Stimulated activated CD4-positive, alpha-beta T cell treated with anti-CD3 and anti-CD28 coated beads, TNF-alpha, amount 100 ng/mL, for 48 hours (primary cell): Measurements from ENCODE around the gene STARD13.
"Not testable (repeated sequence)": the region's sequence is repeated elsewhere in the genome, so short reads cannot be mapped to it uniquely, and the experiment has no call there.

Experiments used
- DNase-seq, 3 donors: peaks; one replicate each; pipeline ENCODE4 v3.0.0-alpha.2; 2020; ENCODE audit warnings: low read depth in 3 of 3

Gene STARD13

DNA sequence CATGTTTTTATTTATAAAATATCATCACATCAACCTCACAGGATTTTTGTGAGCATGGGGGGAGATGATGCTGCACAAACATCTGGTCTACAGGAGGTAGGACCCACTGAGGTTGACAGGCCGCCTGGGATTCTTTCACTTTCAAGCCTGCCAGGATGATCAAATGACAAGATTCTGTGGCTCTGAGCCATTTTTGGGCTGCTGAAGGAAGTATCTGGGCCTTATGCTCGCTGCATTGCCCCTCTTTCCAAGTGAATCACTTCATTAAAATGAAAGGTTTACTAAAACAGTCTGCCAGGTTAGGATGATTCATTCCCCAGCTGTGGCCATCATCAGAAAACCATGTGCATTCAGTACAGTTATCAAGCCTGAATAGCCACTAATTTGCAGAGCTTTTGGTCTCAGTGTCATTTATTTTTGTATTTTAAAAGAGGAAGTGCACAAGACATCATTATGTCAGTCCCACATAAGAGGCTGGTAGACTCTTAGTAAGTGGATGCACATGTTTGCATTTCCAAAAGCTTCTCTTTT is 34.4 kb downstream of the STARD13 start:
- DNase-seq: peak in 1 of 3 donors; percentile 3

DNA sequence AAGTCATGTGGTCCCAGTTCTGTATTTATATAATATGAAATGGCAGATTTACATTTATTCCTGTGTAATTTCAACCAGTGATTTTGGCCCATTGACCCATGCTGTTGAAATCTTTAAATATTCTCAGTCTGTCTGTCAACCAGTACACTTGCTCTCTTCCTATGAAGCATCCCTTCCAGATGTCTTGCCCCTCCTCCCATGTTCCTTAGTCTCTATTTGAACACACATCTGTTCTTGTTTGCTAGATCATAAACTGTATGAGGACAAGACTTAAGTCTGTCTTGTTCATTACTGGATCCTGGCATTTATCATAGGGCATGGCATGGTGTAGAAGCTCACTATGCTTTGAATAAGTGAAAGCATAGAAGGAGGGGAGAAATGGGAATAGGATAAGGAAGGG is 34.9 kb downstream of the STARD13 start:
- no peak for DNase-seq

DNA sequence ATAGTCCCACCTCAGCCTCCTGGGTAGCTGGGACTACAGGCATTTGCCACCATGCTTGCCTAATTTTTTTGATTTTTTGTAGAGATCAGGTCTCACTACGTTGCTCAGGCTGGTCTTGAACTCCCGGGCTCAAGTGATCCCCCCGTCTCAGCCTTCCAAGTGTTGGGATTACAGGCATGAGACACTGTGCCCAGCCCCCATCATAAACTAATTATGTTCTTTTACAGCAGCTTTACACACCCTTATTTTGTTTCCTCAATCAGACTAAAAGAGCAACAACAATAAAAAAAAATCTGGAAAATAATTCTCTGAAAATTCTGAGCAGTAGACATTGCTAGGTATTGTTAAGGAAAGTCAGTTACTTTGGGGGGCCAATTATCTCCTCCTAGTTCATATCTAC is 35.7 kb downstream of the STARD13 start:
- DNase-seq: no peak

DNA sequence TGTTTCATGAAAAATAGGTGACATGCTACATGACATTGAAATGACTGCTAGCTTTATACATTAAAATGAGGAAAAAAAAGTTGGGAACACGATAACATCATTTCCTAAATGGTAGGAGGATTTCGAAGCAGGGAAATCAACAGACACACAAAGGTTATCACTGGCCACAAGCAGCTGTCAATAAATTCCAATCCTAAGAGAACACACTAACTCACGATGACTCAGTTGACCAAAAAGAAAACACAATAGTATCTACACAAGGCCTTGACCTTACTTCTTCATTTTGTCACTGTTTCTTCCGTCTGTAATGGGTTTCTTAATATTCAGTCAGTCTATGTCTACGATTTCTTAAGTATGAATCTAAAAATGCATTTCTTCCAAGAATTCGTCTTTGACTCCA is 36.5 kb downstream of the STARD13 start:
- no peak for DNase-seq

DNA sequence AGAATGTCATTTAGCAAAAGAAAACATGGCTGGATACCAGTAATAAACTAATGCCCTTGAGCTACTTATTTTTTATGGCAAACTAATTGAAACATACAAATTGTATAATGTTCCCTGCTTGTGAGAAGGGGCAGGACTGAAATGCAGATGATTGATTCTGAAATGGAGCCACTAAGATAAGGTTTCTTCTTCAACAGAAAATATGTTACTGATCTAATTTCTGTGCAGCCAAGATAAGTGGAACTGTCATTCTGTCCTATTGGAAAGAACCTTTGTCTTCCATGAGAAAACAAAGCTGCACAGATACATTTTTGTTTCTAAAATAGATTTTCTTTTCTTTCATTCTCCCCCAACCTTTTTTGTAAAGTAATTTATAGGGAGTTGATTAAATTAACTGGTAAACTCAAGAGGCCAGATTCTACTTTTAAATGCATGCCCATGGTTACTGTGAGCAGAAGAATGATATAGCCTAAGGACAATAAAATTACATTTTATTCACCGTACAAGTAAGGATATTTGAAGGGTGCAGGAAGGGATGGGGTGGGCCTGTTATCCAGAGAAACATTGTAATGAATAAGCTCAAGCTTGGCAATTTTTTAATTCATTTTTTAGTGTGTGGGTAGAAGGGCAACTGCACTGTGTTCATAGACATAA is 39.9 kb downstream of the STARD13 start:
- DNase-seq: no peak

DNA sequence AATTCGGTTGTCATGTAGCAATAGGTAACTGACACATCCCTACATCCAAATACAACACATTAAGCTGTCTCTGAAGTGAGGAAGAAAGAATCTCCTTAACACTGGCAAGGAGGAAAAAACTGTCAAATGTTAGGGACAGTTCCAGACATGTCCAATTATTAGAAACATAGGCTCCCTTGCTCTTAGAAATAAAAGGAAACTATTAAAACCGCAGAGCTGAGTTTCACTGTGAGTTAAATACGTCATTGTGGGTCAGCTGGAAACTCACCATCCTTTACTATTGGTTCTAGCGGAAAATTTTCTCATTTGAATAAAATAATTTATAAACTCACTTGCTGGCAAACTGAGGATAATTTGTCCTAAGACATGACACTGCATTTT is 40.7 kb downstream of the STARD13 start:
- no peak for DNase-seq

DNA sequence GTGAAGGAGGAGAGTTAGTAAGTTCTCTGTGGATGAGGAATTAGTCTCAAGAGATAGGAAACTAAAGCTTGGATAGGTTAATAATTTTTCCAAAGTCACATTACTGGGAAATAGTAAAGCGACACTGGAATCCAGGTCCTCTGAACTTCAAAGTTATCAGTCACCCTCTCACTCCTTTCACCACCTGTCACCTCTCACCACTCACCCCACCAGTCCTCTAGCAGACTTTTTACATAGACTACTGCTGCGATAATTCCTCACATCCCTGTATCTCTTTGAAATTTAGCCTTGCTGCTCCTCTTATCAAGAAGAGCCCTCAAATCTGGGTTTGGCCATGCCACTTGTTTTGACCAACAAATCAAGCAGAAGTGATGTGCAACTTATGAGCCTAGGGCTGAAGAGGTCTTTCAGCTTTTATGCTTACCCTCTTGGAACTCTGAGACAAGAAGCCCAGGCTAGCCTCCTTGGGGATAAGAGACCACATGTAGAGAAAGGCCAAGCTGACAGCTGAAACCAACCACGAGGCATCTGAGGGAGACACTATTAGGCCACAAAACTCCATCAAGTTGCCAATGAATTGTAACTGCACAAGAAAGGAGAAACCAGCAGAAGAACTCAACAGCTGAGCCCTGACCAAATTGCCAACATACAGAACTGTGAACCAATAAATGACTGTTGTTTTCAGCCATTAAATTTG is 41.2 kb downstream of the STARD13 start:
- no peak for DNase-seq

DNA sequence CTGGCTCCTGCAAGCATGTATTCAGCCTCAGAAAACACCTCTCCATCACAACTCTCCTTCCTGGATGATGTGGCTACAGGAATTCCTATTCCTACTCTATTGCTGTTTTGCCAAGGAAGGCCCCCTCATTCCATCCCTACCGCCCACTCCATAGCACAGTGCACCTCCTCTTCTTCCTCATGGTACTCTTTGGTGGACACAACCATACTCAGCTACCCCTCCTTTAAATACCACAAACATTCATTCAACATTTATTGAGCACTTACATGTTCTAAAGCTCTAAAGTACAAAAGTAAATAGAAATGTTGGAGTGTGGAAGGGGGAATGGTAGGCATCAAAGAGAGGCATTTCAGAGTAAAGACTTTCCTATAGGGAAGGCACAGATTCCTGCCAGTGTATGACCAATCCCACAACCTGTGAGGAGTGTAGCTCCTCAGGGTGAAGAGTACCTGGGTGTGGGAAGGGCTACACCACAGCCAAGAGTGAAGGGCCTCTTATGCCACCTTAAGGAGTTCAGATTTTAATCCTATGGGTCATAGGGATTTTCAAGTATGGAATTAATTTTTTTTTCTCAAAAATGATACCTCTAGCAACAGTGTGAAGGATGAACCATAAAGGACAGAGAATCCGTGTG is 42.5 kb downstream of the STARD13 start:
- DNase-seq: no peak

DNA sequence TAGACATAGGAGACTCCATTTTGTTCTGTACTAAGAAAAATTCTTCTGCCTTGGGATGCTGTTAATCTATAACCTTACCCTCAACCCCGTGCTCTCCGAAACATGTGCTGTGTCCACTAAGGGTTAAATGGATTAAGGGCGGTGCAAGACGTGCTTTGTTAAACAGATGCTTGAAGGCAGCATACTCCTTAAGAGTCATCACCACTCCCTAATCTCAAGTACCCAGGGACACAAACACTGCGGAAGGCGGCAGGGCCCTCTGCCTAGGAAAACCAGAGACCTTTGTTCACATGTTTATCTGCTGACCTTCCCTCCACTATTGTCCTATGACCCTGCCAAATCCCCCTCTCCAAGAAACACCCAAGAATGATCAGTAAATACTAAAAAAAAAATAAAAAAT is 43.2 kb downstream of the STARD13 start:
- not testable (repeated sequence) for DNase-seq

DNA sequence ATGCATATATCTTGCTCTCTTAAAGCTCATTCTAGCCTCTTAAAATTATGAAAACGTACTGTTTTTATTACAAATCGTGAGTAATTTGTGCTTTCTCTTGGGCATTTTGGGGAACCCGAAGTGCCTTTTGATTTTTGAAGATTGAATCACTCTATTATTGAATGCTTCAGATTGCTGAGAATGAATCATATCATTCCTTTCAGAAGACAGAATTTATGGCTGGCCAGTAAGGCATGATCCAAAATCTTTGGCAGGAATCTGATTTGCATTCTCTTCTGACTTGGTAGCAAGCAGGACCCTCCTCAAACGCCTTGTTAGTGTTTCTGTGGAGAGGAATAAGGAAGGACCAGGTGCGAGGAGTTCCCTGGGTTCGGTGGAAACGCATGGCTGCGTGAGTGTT is 49.5 kb downstream of the STARD13 start:
- no peak for DNase-seq

DNA sequence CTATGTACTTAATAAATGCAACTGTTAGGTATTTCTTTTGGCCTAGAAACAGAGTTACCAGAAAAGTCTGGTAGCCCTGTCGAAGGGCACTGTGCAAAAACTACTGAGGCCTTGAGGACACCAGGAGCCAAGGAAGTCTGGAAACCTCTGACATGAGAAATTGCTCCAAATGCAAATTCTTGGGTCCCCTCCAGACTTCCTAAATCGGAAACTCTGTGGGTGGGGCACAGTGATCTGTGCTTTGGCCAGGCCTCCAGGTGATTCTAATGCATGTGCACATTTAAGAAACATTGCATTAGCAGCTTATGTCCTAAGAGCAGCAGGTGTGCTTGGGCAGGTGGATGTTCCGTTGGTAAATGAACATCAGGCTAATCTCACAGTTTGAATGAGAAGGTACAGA is 50.0 kb downstream of the STARD13 start:
- DNase-seq: no peak

DNA sequence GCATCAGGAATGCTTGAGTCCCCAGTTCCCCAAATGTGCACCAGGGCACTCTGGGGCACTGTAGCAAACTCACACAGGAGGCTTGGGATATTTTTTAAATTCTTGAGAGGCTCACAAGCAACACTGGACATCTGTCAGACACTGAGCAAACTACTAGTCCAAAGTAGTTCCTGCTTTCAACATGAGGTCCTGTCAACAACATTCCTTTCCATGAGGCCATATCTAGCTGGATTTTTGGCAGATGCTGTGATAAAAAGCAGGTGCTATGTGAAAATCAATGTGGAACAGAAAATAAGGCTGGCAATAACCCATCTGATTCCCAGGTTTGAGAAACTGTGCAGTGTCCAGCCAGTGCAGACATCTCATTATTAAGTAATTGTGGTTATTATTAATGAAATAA is 50.5 kb downstream of the STARD13 start:
- no peak for DNase-seq

DNA sequence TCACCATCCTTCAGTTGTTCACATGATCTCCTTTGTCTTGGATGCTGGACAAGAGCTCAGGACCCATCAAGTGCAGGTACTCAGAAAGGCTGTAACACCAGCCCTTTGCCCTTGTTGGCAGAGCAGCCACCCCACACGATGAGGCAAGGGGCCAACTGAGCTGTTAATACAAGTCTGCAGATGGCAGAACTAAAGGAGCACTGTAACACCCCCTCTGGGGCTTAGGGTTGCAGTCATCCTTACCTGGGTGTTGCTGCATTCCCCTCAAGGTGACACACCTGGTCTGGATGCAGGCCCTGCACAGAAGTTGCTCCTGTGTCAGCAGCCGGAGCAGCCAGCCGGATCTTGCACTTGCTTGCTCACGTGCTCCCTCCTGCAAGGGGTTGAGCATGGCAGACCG is 52.0 kb downstream of the STARD13 start:
- DNase-seq: no peak

DNA sequence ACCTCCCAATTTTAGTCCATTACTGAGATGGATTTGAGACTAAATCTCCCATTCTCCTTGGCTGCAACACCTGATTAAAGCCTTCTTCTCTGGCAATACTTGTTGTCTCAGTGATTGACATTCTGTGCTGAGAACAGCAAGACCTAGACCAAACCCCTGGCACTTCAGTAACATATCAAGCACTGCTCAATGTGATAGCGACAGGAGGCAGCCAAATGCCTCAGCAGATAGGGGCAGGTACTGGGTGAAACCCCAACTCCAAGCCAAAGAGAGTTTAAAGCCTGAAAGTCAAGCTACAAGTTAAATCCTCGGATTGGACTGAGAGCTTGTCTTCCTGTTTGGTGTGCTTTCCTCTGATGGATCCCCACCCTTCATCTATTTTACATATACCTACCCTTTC is 52.7 kb downstream of the STARD13 start:
- DNase-seq: no peak

DNA sequence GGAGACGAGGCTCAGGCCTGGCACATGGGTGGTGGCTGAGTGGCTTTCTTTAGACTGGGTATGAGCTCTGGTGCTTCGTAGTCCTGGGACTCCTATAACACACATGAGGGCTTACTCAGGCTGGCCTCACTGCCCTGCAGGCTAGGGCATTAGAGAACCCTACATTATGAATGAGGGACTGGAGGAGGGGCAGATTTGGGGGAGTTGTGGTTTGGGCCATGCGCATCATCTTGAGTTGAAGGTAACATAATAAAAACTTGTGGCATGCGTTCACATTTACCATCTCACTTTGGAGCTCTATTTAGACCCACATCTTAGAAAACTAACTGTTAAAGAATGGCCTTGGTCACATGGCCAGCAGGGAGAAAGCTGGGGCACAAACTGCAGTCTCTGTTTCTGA is 54.2 kb downstream of the STARD13 start:
- no peak for DNase-seq

DNA sequence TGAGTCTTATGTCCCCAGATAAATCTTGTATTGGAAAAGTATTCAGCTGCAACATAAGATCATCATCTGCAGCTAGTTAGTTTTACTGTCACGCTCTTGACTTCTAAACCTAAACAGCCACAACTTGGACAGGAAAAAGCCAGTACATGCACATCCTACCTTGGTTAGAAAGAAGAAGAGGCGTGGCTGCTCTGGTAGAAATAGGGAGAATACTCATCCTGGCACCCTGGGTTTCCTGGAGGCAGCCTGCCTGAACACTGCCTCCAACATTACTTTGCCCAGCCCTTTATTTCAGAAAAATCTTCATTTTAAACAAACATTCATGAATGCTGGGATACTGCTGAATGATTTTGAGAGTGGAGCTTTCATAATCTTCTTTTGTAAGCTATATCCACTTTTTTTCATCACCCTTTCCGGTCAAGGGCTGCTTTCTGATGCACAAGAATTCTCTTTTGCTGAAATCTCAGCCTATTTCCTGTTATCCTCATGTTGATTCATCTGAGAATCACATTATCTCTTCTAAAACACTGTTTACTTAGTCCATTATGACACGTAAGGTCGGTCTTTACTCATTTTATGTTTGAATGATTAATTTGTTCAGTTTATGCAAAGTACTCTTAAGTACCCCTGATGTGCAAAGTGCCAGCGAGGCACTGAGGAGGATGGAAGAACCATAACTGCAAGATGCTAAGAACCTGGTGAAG is 55.2 kb downstream of the STARD13 start:
- DNase-seq: no peak

DNA sequence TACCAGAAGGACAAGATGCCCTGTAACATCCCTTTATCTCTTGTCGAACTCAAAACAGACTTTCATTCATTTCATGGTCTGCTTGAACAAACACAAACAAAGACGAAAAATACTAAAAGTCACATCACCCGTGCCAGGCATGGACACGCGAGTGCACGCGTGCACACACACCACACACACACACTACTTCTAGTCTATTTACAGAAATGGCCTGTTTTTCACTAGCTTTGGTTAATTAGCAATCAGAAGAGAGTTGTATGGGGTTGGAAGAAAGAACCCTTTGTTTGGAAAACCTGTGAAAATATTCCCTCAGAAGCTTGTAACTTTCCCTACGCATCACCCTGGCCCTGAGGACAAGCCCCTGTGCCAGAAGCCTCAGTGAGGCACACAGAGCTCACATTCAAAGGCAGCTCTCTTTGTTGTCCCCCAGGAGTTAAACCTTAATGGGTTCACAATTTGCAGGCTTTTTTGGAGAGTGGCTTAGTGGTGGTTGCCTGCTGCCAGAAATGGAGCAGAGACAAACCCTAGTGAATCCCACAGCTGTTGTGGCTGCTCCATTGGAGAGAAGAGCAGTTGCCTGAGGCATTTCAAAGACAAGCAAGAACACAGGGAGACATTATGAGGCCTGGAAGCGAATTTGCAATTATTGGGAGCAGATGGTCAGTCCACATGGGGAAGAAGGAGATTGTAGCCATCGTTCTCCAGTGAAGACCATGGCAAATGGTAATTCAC is 55.9 kb downstream of the STARD13 start:
- no peak for DNase-seq

DNA sequence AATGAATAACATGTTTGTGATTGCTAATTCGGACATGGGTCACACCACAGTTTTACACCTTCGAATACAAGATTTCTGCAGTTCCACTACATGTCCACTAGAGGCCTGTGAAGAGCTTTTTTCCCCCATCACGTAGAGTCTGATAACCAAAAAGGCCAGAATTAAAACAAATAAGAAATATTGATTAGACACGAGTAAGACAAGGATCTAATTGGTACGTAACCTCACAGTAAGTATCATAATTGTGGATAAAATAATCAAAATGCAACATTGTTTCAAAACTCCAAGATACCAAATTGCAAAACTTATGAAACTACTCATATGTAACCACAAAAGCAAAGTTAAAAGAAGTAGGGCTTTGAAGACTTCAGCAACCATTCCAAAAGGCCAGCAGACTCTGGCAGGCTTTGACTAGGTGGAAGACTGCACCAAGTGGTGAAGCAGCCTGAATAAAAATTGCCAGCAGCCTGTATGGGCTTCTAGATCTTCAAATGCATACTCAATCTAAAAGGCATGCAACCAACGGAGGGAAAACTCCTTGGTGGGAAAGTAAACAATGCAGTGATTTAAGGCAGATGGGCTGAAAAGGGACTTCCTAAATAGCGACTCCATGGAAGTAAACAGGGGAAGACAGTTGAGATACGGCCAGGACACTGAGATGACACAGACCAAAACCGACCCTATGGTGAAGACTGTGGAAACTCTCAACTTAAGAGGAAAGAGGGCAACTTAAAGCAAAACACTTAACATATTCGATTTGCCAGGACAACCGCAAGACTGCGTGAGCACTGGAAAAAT is 56.7 kb downstream of the STARD13 start:
- no peak for DNase-seq

DNA sequence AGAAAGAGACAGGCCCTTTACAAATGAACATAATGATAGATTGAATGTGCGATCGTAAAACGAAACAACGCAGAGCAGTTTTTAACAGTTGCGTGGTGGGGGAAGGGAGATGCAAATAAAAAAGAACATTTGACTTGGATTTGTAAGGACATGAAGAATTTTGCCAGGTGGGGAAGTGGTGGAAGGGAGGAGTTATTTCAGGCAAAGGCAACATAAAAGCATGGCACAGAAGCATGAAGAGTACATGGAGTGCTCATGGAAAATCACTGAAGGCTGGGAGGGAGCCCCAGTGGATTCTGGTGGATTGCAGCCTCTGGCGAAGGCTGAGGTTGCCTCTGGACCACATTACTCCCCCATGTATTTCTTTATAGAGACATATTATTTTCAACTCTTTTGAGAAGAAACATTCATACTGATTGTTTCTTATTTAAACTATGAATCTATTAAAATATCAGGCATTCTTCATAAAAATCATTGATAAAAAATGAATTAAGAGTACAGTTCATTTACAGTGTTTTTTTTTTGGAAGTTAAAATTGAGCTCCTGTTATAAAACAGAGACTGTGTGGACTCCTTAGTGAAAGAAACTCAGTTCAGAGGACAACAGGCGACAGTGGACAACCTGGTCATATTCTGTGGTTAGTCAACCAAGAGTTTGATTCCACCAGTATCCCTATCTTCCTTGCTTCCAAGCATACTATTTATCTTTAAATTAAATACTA is 57.5 kb downstream of the STARD13 start:
- no peak for DNase-seq

DNA sequence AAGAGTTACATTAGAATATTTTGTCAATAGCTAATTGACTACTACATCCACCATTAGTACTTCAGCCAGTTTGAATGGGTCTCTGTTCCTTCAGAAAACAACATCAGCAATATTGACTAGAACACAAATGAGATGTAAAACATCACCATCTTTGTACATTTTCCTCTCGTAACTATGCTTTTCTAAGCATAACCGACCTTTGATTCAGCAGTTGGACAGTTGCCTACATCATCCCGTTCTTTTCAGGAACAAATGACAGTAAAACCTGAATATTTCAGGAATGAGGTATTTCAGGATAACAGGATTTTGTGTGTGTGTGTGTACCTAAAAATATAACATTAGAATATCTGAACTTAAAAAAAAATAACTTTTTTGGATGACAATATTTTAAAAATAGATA is 60.9 kb downstream of the STARD13 start:
- DNase-seq: no peak
